SK-N-SH (cell line): ENCODE results near the gene C3orf20. TPM values are rescaled to one million over a fixed set of nuclear protein-coding genes. Genes with fewer than 3 reads are reported as not detected.

Source experiments
- CTCF ChIA-PET: fragments of 300-600, 350-600 bp; formaldehyde crosslinking; extraction: SDS; loops from one replicate; lab custom pipeline; 2021; lab: Yijun Ruan, JAX
- POLR2A ChIA-PET: fragments of 350-600 bp; sonication (Branson Sonifier 250); formaldehyde crosslinking; extraction: SDS; loops from one replicate; lab custom pipeline; 2020; ENCODE audit warnings: antibody characterized with exemption, inconsistent platforms; lab: Yijun Ruan, JAX
- DNase-seq: peaks from one replicate; pipeline ENCODE4 v3.0.0; 2012
- H2AFZ ChIP-seq: fragments of 200-600 bp; sonication (generic); 2 replicates; pipeline ENCODE4 v1.8.1; 2016; ENCODE audit warnings: antibody characterized with exemption, mild to moderate bottlenecking, low read depth
- H3F3A ChIP-seq: fragments of 200-600 bp; sonication (generic); replicated peaks from 2 replicates; pipeline ENCODE3; 2016; ENCODE audit warnings: antibody characterized with exemption, mild to moderate bottlenecking; ENCODE audit not compliant: insufficient read depth
- H3K27ac ChIP-seq, 2 experiments: fragments of 200-500 bp in 1 of 2; fragments of 200-600 bp in 1 of 2; sonication (Bioruptor generic) in 1 of 2; sonication (generic), shearing (Covaris generic) in 1 of 2; 2 replicates each; pipeline versions ENCODE4 v1.5.1 to v1.6.1; 2014 to 2016; ENCODE audit warnings: low read depth in 2 of 2, inconsistent platforms in 1 of 2, low read length in 1 of 2, mild to moderate bottlenecking in 1 of 2, mixed read lengths in 1 of 2
- H3K27me3 ChIP-seq: fragments of 200-600 bp; sonication (generic), shearing (Covaris generic); 2 replicates; pipeline ENCODE4 v1.6.1; 2016; ENCODE audit warnings: mixed run types; ENCODE audit not compliant: insufficient read depth
- H3K36me3 ChIP-seq, 2 experiments: fragments of 200-500 bp in 1 of 2; fragments of 200-600 bp in 1 of 2; sonication (Bioruptor generic) in 1 of 2; sonication (generic) in 1 of 2; replicated peaks in 1 of 2; 2 replicates each; pipeline versions ENCODE3 to v1.5.1; 2014 to 2016; ENCODE audit warnings: low read length in 1 of 2, mild to moderate bottlenecking in 1 of 2; ENCODE audit not compliant: insufficient read depth in 2 of 2, control insufficient read depth in 1 of 2
- H3K4me1 ChIP-seq, 2 experiments: fragments of 200-500 bp in 1 of 2; fragments of 200-600 bp in 1 of 2; sonication (Bioruptor generic) in 1 of 2; sonication (generic), shearing (Covaris generic) in 1 of 2; 2 replicates each; pipeline versions ENCODE4 v1.5.1 to v1.6.1; 2014 to 2016; ENCODE audit warnings: low read depth in 1 of 2, low read length in 1 of 2, mixed run types in 1 of 2; ENCODE audit not compliant: insufficient read depth in 2 of 2, control insufficient read depth in 1 of 2
- H3K4me2 ChIP-seq: fragments of 200-600 bp; sonication (generic), shearing (Covaris generic); 2 replicates; pipeline ENCODE4 v1.6.1; 2017; ENCODE audit warnings: mixed run types
- H3K4me3 ChIP-seq, 2 experiments: fragments of 200-500 bp in 1 of 2; fragments of 200-600 bp in 1 of 2; sonication (Bioruptor generic) in 1 of 2; sonication (generic), shearing (Covaris generic) in 1 of 2; 2 replicates each; pipeline versions ENCODE4 v1.5.1 to v1.8.1; 2014 to 2016; ENCODE audit warnings: low read depth in 2 of 2, inconsistent platforms in 1 of 2, low read length in 1 of 2, mild to moderate bottlenecking in 1 of 2, mixed read lengths in 1 of 2, moderate library complexity in 1 of 2
- H3K79me2 ChIP-seq: fragments of 200-600 bp; sonication (generic); 2 replicates; pipeline ENCODE4 v1.8.1; 2017; ENCODE audit warnings: mild to moderate bottlenecking; ENCODE audit not compliant: insufficient read depth
- H3K9ac ChIP-seq: fragments of 200-600 bp; sonication (generic); 2 replicates; pipeline ENCODE4 v1.6.1; 2017; ENCODE audit warnings: mixed run types
- H3K9me2 ChIP-seq: fragments of 200-600 bp; sonication (generic); 2 replicates; pipeline ENCODE4 v1.6.1; 2017; ENCODE audit warnings: mixed run types
- H3K9me3 ChIP-seq: fragments of 200-600 bp; sonication (generic); 2 replicates; pipeline ENCODE4 v1.6.1; 2017; ENCODE audit warnings: mixed run types, mild to moderate bottlenecking, moderate library complexity
- H4K20me1 ChIP-seq: fragments of 200-600 bp; sonication (generic); 2 replicates; pipeline ENCODE4 v1.6.1; 2017; ENCODE audit warnings: mild to moderate bottlenecking, mixed run types; ENCODE audit not compliant: insufficient read depth
- CHD2 ChIP-seq: fragments of 150-350 bp; IDR thresholded peaks from 2 replicates; pipeline ENCODE4 v1.6.1; 2018; ENCODE audit warnings: low read length; ENCODE audit not compliant: partially characterized antibody
- EP300 ChIP-seq, 2 experiments: IDR thresholded peaks; 2 replicates each; pipeline versions ENCODE4 v1.4.0 to v1.6.1; 2012; ENCODE audit warnings: borderline replicate concordance in 1 of 2, low read depth in 1 of 2, low read length in 1 of 2
- FOSL2 ChIP-seq: IDR thresholded peaks from 2 replicates; pipeline ENCODE4 v1.4.0; 2012; ENCODE audit warnings: low read depth, mild to moderate bottlenecking, moderate library complexity, borderline replicate concordance
- FOXJ3 ChIP-seq: sonication (generic); formaldehyde crosslinking; IDR thresholded peaks from 2 replicates; pipeline ENCODE4 v1.5.1; 2020; ENCODE audit warnings: mild to moderate bottlenecking, missing genetic modification reagents
- FOXM1 ChIP-seq: IDR thresholded peaks from 2 replicates; pipeline ENCODE4 v1.4.0; 2012; ENCODE audit warnings: low read depth, mild to moderate bottlenecking
- GABPA ChIP-seq: IDR thresholded peaks from 2 replicates; pipeline ENCODE4 v1.4.0; 2012; ENCODE audit warnings: low read depth, mild to moderate bottlenecking
- GATA2 ChIP-seq: sonication (generic); formaldehyde crosslinking; IDR thresholded peaks from 2 replicates; pipeline ENCODE4 v1.5.0; 2020; ENCODE audit warnings: mild to moderate bottlenecking, missing genetic modification reagents
- NRF1 ChIP-seq: IDR thresholded peaks from 2 replicates; pipeline ENCODE4 v1.6.1; 2012; ENCODE audit warnings: low read depth, mild to moderate bottlenecking, low read length
- POLR2AphosphoS5 ChIP-seq: IDR thresholded peaks from 2 replicates; pipeline ENCODE4 v1.6.1; 2012; ENCODE audit warnings: low read depth, low read length
- RCOR1 ChIP-seq: fragments of 150-350 bp; IDR thresholded peaks from 2 replicates; pipeline ENCODE4 v1.6.1; 2017; ENCODE audit warnings: antibody characterized with exemption, low read length
- RFX5 ChIP-seq: IDR thresholded peaks from 2 replicates; pipeline ENCODE4 v1.6.1; 2012; ENCODE audit warnings: mild to moderate bottlenecking, improper control_type of control experiment, low read length
- SIN3A ChIP-seq: IDR thresholded peaks from 2 replicates; pipeline ENCODE4 v1.6.1; 2012; ENCODE audit warnings: low read depth, mild to moderate bottlenecking, low read length, moderate library complexity, borderline replicate concordance
- TEAD4 ChIP-seq: IDR thresholded peaks from 2 replicates; pipeline ENCODE4 v1.4.0; 2012; ENCODE audit warnings: mild to moderate bottlenecking, borderline replicate concordance; ENCODE audit not compliant: insufficient read depth
- WGBS: methylation state at CpG from one replicate; pipeline ENCODE4 v1.1.6; 2017; ENCODE audit warnings: low lambda C conversion rate; 5-methylcytosine and 5-hydroxymethylcytosine counted together
- polyA plus RNA-seq, 3 experiments: library from polyadenylated mRNA; depleted of rRNA; stranded (reverse); fragments of >200 nt; gene quantifications; 2 replicates each; pipeline ENCODE4 v1.2.3, GENCODE V29; 2012
- TF ChIP-seq, protein P1 (sequence below): fragments of 150-350 bp; IDR thresholded peaks from 2 replicates; pipeline ENCODE4 v1.6.1; 2016; ENCODE audit warnings: mild to moderate bottlenecking, low read depth, low read length
- TF ChIP-seq, protein P2 (sequence below): fragments of 150-350 bp; IDR thresholded peaks from 2 replicates; pipeline ENCODE4 v1.6.1; 2017; ENCODE audit warnings: antibody characterized with exemption, low read length, low read depth, borderline replicate concordance
- TF ChIP-seq, protein P3 (sequence below): fragments of 200-600 bp; sonication (generic); IDR thresholded peaks from 2 replicates; pipeline ENCODE4 v1.6.1; 2017; ENCODE audit warnings: antibody characterized with exemption, mild to moderate bottlenecking, moderate library complexity
- TF ChIP-seq, protein P4 (sequence below): IDR thresholded peaks from 2 replicates; pipeline ENCODE4 v1.6.1; 2012; ENCODE audit warnings: mild to moderate bottlenecking, low read depth, low read length, moderate library complexity
- TF ChIP-seq, protein P5 (sequence below): IDR thresholded peaks from 2 replicates; pipeline ENCODE4 v1.4.0; 2012; ENCODE audit warnings: low read depth, borderline replicate concordance

Gene C3orf20
- polyA plus RNA-seq, 1 of the 3 experiments (the other 2 are of a cell fraction): not detected

DNA sequence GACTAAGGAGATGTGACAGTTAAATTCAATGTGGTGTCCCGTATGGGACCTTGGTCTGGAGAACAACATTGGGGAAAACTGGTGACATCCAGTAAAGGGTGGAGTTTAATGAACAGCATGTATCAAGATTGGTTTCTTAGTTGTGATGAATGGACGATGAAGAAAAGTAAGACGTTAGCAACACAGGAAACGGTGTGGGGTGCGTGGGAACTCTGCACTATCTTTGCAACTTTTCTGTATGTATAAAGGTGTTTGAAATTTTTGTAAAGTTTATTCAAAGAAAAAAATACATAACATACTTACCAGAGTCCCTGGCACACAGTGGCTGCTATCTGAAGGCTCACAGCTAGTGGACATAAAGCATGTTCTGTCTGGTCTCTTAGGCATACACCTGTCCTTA, 29.5 kb upstream of the C3orf20 start:
- Histone ChIP-seq H2AFZ (no peak overlapping the region), H3K9me2 (no peaks in the 10 kb centered on the region), H3F3A (peaks cover 4% of the 10 kb centered on the region), H3K36me3 (no peaks in the 10 kb centered on the region), H4K20me1 (no peaks in the 10 kb centered on the region), H3K27ac (no peak overlapping the region), H3K9ac (no peak overlapping the region), H3K79me2 (peaks cover 3% of the 10 kb centered on the region; the same call in 1 of the 2 replicates), H3K4me1 (peaks cover 0 to 5% of the 10 kb centered on the region in 2 experiments; a peak in 1 of 4 replicates), H3K27me3 (peaks cover 7% of the 10 kb centered on the region; the same call in 1 of the 2 replicates), H3K4me2 (no peak overlapping the region), H3K9me3 (no peaks in the 10 kb centered on the region), H3K4me3 (no peak overlapping the region)
- TF ChIP-seq GABPA (no peak), RFX5 (no peak), SIN3A (no peak), NRF1 (no peak), FOSL2 (no peak), EP300 (IDR thresholded peaks at IDR 0.05; ENCODE audit: borderline replicate concordance in 1 of 2, low read depth in 1 of 2, low read length in 1 of 2) (no peak), CHD2 (no peak), FOXJ3 (no peak)
- TF ChIP-seq, protein P1, sequence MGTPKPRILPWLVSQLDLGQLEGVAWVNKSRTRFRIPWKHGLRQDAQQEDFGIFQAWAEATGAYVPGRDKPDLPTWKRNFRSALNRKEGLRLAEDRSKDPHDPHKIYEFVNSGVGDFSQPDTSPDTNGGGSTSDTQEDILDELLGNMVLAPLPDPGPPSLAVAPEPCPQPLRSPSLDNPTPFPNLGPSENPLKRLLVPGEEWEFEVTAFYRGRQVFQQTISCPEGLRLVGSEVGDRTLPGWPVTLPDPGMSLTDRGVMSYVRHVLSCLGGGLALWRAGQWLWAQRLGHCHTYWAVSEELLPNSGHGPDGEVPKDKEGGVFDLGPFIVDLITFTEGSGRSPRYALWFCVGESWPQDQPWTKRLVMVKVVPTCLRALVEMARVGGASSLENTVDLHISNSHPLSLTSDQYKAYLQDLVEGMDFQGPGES: no peak
- TF ChIP-seq, protein P2, sequence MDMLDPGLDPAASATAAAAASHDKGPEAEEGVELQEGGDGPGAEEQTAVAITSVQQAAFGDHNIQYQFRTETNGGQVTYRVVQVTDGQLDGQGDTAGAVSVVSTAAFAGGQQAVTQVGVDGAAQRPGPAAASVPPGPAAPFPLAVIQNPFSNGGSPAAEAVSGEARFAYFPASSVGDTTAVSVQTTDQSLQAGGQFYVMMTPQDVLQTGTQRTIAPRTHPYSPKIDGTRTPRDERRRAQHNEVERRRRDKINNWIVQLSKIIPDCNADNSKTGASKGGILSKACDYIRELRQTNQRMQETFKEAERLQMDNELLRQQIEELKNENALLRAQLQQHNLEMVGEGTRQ: no peak
- DNase-seq: no peak
- ChIA-PET CTCF (no interaction called here), POLR2A (no interaction called here)
- WGBS: 89% methylated on average over 5 of the region's 5 CpGs

DNA sequence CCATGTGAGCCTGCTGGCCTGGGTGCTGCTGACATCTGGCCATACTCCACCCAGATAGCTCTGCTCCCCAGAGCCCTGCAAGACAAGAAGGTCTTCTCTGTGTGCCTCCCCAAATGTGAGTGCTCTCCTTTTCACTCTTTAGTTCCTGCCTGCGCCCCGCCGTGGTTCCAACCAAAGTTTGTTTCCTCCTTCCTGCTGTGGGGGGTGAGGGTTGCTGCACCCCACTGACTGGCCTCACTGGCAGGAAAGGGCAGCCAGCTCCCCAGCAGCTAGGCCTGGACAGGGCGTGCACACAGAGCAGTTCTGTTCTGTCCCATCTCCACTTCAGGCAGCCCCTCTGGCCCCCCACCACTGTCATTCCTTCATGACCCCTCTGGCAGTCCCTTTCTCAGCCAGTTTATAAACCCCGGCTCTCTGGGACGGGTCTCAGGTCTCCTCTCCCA, 28.8 kb upstream of the C3orf20 start:
- H3K9me3 ChIP-seq: no peaks in the 10 kb centered on the region
- no peak overlapping the region for H3K9ac ChIP-seq
- H3K4me2 ChIP-seq: no peak overlapping the region
- H3F3A ChIP-seq: peaks cover 4% of the 10 kb centered on the region
- H3K36me3 ChIP-seq: no peaks in the 10 kb centered on the region
- no peaks in the 10 kb centered on the region for H4K20me1 ChIP-seq
- no peak overlapping the region for H3K27ac ChIP-seq
- H3K4me3 ChIP-seq: no peak overlapping the region
- no peak overlapping the region for H2AFZ ChIP-seq
- no peaks in the 10 kb centered on the region for H3K9me2 ChIP-seq
- no peak for DNase-seq
- H3K4me1 ChIP-seq: peaks cover 0 to 7% of the 10 kb centered on the region in 2 experiments; a peak in 1 of 4 replicates
- peaks cover 7% of the 10 kb centered on the region; the same call in 1 of the 2 replicates for H3K27me3 ChIP-seq
- CTCF ChIA-PET: no interaction called here
- WGBS: 86% methylated on average over 6 of the region's 6 CpGs
- H3K79me2 ChIP-seq: peaks cover 4% of the 10 kb centered on the region; the same call in 1 of the 2 replicates
- POLR2A ChIA-PET: no interaction called here
- no peak for TF ChIP-seq GATA2 (CRISPR knock-in tag)
- TF ChIP-seq POLR2AphosphoS5: no peak
- TF ChIP-seq, protein P3, sequence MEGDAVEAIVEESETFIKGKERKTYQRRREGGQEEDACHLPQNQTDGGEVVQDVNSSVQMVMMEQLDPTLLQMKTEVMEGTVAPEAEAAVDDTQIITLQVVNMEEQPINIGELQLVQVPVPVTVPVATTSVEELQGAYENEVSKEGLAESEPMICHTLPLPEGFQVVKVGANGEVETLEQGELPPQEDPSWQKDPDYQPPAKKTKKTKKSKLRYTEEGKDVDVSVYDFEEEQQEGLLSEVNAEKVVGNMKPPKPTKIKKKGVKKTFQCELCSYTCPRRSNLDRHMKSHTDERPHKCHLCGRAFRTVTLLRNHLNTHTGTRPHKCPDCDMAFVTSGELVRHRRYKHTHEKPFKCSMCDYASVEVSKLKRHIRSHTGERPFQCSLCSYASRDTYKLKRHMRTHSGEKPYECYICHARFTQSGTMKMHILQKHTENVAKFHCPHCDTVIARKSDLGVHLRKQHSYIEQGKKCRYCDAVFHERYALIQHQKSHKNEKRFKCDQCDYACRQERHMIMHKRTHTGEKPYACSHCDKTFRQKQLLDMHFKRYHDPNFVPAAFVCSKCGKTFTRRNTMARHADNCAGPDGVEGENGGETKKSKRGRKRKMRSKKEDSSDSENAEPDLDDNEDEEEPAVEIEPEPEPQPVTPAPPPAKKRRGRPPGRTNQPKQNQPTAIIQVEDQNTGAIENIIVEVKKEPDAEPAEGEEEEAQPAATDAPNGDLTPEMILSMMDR: no peak
- TF ChIP-seq FOXJ3: no peak
- TF ChIP-seq, protein P4, sequence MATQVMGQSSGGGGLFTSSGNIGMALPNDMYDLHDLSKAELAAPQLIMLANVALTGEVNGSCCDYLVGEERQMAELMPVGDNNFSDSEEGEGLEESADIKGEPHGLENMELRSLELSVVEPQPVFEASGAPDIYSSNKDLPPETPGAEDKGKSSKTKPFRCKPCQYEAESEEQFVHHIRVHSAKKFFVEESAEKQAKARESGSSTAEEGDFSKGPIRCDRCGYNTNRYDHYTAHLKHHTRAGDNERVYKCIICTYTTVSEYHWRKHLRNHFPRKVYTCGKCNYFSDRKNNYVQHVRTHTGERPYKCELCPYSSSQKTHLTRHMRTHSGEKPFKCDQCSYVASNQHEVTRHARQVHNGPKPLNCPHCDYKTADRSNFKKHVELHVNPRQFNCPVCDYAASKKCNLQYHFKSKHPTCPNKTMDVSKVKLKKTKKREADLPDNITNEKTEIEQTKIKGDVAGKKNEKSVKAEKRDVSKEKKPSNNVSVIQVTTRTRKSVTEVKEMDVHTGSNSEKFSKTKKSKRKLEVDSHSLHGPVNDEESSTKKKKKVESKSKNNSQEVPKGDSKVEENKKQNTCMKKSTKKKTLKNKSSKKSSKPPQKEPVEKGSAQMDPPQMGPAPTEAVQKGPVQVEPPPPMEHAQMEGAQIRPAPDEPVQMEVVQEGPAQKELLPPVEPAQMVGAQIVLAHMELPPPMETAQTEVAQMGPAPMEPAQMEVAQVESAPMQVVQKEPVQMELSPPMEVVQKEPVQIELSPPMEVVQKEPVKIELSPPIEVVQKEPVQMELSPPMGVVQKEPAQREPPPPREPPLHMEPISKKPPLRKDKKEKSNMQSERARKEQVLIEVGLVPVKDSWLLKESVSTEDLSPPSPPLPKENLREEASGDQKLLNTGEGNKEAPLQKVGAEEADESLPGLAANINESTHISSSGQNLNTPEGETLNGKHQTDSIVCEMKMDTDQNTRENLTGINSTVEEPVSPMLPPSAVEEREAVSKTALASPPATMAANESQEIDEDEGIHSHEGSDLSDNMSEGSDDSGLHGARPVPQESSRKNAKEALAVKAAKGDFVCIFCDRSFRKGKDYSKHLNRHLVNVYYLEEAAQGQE: no peak
- no peak for TF ChIP-seq FOXM1
- TF ChIP-seq RFX5: no peak
- no peak for TF ChIP-seq RCOR1
- TF ChIP-seq, protein P5, sequence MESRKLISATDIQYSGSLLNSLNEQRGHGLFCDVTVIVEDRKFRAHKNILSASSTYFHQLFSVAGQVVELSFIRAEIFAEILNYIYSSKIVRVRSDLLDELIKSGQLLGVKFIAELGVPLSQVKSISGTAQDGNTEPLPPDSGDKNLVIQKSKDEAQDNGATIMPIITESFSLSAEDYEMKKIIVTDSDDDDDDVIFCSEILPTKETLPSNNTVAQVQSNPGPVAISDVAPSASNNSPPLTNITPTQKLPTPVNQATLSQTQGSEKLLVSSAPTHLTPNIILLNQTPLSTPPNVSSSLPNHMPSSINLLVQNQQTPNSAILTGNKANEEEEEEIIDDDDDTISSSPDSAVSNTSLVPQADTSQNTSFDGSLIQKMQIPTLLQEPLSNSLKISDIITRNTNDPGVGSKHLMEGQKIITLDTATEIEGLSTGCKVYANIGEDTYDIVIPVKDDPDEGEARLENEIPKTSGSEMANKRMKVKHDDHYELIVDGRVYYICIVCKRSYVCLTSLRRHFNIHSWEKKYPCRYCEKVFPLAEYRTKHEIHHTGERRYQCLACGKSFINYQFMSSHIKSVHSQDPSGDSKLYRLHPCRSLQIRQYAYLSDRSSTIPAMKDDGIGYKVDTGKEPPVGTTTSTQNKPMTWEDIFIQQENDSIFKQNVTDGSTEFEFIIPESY: no peak
- no peak for TF ChIP-seq TEAD4
